Chondrocyte (in vitro differentiated cells): Measurements from ENCODE around the gene TBC1D5. TPM values are rescaled to one million over a fixed set of nuclear protein-coding genes. Genes with fewer than 3 reads are reported as not detected.
A peak's percentile ranks its signal among the peaks of the same experiment; 100 is the strongest.

Source experiments
- DNase-seq: peaks from one replicate; pipeline ENCODE4 v3.0.0; 2021; ENCODE audit warnings: mixed read lengths, low spot score
- H3K27ac Mint-ChIP-seq: one replicate; pipeline ENCODE4 v1.8.0; 2021; ENCODE audit warnings: mild to moderate bottlenecking, moderate library complexity, mixed read lengths; ENCODE audit not compliant: unreplicated experiment
- H3K27me3 Mint-ChIP-seq: 2 replicates; pipeline ENCODE4 v1.8.0; 2021; ENCODE audit warnings: low read depth, mixed read lengths
- H3K36me3 Mint-ChIP-seq: 2 replicates; pipeline ENCODE4 v1.8.0; 2021; ENCODE audit warnings: low read depth, mixed read lengths
- H3K4me1 Mint-ChIP-seq: 2 replicates; pipeline ENCODE4 v1.8.0; 2021; ENCODE audit warnings: low read depth, mild to moderate bottlenecking, mixed read lengths
- H3K4me3 Mint-ChIP-seq: one replicate; pipeline ENCODE4 v1.8.0; 2021; ENCODE audit warnings: mild to moderate bottlenecking, moderate library complexity, mixed read lengths; ENCODE audit not compliant: unreplicated experiment
- H3K9me3 Mint-ChIP-seq: 2 replicates; pipeline ENCODE4 v1.8.0; 2021; ENCODE audit warnings: low read depth, mixed read lengths
- total RNA-seq: library from RNA; stranded (reverse); gene quantifications from 3 replicates; pipeline ENCODE4 v1.2.1, GENCODE V29; 2021
- TF ChIP-seq, protein P1 (sequence below): fragments of 200-600 bp; sonication (generic); IDR thresholded peaks from 2 replicates; pipeline ENCODE4 v1.5.0; 2021; ENCODE audit warnings: antibody characterized with exemption, mild to moderate bottlenecking, moderate library complexity

The TBC1D5 gene
- total RNA-seq, 1 donor from 2014 or later = 44.6 TPM

DNA sequence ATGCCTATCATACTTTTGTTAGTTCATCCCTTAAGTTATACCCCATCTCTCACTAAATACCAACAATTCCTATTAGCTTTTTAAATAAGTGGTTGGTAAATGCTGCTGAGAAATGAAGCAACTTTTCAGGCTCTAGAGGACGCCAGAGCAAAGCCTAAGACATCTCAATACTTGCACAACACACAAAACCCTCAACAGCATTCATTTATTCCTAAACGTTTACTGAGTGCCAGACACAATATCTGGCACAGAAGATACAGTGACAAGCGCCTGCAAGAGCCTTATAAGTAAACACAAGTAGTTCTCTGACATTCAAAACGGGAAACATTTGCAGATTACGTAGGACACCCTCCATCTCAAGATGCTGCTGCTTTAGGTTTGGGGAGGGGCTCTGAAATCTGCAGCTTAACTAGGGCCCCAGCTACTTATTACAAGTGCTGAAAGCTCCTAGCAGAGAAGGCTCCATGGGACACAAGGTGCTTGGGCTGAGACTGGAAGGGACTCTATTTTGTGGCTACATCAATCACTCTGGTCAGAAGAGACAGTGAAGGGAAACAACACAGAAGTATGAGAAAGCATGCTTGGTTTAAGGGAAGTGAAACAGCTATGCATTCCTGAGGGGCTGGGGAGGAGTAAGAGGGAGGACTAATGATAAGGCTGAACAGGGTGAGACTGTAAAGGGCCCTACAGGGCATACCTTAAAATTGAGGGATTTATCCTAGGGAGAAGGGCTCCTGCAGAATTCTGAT, 546.4 kb downstream of the TBC1D5 start:
- Mint-ChIP-seq H3K36me3 (peaks cover 2% of the 10 kb centered on the region), H3K4me1 (peaks cover 23% of the 10 kb centered on the region), H3K9me3 (no peaks in the 10 kb centered on the region), H3K4me3 (no peak overlapping the region), H3K27ac (peak overlapping the region; percentile 10), H3K27me3 (no peaks in the 10 kb centered on the region)
- TF ChIP-seq, protein P1, sequence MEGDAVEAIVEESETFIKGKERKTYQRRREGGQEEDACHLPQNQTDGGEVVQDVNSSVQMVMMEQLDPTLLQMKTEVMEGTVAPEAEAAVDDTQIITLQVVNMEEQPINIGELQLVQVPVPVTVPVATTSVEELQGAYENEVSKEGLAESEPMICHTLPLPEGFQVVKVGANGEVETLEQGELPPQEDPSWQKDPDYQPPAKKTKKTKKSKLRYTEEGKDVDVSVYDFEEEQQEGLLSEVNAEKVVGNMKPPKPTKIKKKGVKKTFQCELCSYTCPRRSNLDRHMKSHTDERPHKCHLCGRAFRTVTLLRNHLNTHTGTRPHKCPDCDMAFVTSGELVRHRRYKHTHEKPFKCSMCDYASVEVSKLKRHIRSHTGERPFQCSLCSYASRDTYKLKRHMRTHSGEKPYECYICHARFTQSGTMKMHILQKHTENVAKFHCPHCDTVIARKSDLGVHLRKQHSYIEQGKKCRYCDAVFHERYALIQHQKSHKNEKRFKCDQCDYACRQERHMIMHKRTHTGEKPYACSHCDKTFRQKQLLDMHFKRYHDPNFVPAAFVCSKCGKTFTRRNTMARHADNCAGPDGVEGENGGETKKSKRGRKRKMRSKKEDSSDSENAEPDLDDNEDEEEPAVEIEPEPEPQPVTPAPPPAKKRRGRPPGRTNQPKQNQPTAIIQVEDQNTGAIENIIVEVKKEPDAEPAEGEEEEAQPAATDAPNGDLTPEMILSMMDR = peak; percentile 43
- no peak for DNase-seq

DNA sequence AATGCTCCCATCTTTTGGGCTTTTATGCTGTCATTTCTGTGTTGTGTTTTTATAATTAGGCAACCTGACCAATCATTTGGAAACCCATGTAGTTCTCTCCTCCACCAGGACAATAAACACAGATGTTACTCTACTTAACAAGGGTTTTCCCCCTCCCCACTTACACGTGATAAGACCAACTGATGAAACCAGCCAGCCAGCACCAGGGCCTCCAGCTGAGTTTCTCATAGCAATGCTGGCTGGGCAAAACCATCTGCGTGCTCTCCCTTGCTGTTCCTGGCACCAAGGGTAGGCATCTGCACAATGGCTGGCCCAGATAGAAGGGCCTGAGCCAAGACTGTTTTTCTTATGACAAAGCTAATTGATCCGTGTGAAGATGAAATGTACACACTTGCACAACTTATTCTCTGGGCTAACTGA, 547.2 kb downstream of the TBC1D5 start:
- Mint-ChIP-seq H3K36me3 (peaks cover 2% of the 10 kb centered on the region), H3K27me3 (no peaks in the 10 kb centered on the region), H3K4me1 (peaks cover 15% of the 10 kb centered on the region), H3K4me3 (no peak overlapping the region), H3K27ac (peak overlapping the region; percentile 64), H3K9me3 (no peaks in the 10 kb centered on the region)
- no peak for DNase-seq
- TF ChIP-seq, protein P1 = no peak

DNA sequence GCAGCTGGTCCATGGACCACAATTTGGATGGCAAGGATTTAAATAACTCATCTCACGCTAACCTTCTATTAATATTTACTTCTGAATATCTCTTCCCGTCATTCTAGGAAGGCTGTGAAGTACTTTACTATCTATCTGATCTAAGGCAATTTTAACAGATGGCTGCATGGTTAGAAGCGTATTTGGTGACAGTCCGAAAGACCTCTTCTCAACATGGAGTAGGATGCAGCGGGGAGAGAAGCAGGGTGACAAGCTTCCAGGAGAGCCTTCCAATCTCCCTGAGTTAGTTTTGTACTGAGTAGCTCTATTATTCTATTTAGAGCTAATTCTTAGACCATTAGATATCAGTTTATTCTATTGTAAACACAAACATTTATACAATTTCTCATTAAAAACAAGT, 548.3 kb downstream of the TBC1D5 start:
- Mint-ChIP-seq H3K27me3 (no peaks in the 10 kb centered on the region), H3K27ac (no peak overlapping the region), H3K4me1 (peaks cover 15% of the 10 kb centered on the region)

DNA sequence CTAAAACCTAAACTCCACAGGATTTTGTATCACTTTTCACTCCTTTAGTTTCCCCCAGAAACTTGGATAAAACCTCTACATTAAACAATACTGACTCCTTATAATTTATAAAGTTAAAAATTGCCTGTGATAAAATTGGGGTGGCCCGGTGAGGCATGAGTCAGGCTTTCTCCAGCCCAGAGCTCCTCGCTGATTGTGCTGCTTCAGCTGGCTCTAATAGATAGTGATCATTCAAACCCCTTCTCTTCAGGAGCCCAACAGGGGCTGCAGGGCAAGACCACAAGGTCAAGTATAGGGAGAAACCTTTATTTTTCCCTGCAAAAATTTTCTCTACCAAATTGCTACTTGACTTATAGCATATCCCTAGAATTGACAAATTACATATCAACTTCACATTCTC, 549.4 kb downstream of the TBC1D5 start:
- TF ChIP-seq, protein P1 = no peak
- Mint-ChIP-seq H3K27me3 (no peaks in the 10 kb centered on the region), H3K9me3 (no peaks in the 10 kb centered on the region), H3K36me3 (peaks cover 2% of the 10 kb centered on the region), H3K27ac (no peak overlapping the region), H3K4me3 (no peak overlapping the region), H3K4me1 (peaks cover 21% of the 10 kb centered on the region)
- no peak for DNase-seq

More for the DNA sequence above, 548.3 kb downstream of the TBC1D5 start:
- TF ChIP-seq, protein P1 = no peak
- no peak for DNase-seq
- H3K9me3 Mint-ChIP-seq = no peaks in the 10 kb centered on the region
- H3K36me3 Mint-ChIP-seq = peaks cover 2% of the 10 kb centered on the region
- no peak overlapping the region for H3K4me3 Mint-ChIP-seq

DNA sequence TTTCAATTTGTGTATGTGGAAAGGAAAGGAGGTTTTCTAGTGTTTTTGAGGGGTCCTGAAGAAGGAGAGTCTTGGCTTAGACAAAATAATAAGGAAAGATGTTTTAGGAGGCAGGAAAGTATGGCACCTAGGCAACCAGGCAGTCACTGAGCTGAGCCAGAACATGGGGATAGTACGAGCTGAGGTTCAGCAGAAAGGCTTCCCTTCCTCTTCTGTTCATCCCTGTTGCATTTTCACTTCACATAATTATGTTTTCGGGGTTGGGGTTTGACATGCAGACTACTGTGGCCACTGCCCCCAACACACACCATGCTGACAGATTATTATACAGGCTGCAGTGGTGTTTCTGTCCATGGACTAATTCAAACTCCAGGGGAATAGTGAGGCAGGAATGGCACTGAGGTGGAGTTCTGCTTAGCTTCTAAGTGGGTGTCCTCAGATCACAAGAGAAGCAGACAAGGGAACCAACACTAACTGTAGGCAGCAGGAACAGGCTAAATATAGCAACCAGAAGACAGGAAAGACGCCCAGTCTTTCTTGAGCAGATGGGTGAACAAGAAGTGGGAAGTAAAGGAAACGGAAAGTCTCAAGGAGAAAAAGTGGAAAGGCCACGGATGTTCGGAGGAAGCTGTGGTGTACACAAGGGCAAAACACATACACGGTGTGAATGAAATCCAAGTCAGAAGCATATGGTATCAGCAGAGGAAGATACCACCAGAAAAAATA, 551.9 kb downstream of the TBC1D5 start:
- H3K4me3 Mint-ChIP-seq = no peak overlapping the region
- DNase-seq = no peak
- peaks cover 15% of the 10 kb centered on the region for H3K4me1 Mint-ChIP-seq
- H3K27me3 Mint-ChIP-seq = no peaks in the 10 kb centered on the region
- TF ChIP-seq, protein P1 = no peak
- H3K36me3 Mint-ChIP-seq = no peaks in the 10 kb centered on the region
- H3K9me3 Mint-ChIP-seq = no peaks in the 10 kb centered on the region
- no peak overlapping the region for H3K27ac Mint-ChIP-seq
